ENCODE data around the gene SKIDA1.

Gene SKIDA1

DNA sequence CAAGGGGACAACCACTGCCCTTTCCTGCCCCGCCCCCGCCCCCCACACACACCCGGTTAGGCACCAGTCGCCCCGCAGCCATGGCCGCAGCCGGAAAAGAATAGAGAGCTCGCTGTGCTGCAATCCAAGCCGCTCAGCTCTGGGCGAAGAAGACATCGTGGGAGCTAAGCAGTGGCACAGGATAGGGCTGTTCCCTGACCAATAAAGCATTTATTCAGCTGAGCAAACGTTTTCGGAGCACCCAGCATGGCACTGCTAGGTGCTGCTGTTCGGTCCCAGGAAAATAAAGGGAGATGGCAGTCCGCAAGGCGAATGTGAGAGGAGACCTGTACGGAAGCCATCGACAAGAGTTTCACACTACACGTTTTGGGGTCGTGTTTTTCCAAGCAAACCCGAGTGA, 18.3 kb downstream of the SKIDA1 start:
- DNase-seq (ENCODE audit: low read depth, low spot score), result no peak
- H3K4me3 ChIP-seq (ENCODE audit: low read depth, low read length), result no peak overlapping the region
- POLR2A ChIA-PET, result no interaction called here
- TF ChIP-seq CTCF (IDR thresholded peaks at IDR 0.05; ENCODE audit: insufficient read depth, low read length, missing control alignments), result no peak
- CTCF ChIA-PET, result interaction anchor here (2.8 to 7.4 kb wide), 2 partner anchors 11 to 228 kb away, joined by 8 to 51 read pairs; no protein-coding TSS in a partner anchor

GRCh38 chr10:21506351-21506750, 19.1 kb downstream of the SKIDA1 start:
- DNase-seq (ENCODE audit: low read depth, low spot score), result no peak
- no peak overlapping the region for H3K4me3 ChIP-seq (ENCODE audit: low read depth, low read length)
- ChIA-PET POLR2A (no interaction called here), CTCF (interaction anchor here (2.8 to 7.4 kb wide), 2 partner anchors 10 to 228 kb away, joined by 8 to 51 read pairs; no protein-coding TSS in a partner anchor)
- no peak for TF ChIP-seq CTCF (IDR thresholded peaks at IDR 0.05; ENCODE audit: insufficient read depth, low read length, missing control alignments)

GRCh38 chr10:21505711-21506278, 19.7 kb downstream of the SKIDA1 start:
- no peak for TF ChIP-seq CTCF (IDR thresholded peaks at IDR 0.05; ENCODE audit: insufficient read depth, low read length, missing control alignments)

GRCh38 chr10:21503542-21503941, 21.9 kb downstream of the SKIDA1 start:
- POLR2A ChIA-PET, result no interaction called here

More at GRCh38 chr10:21505711-21506278, 19.7 kb downstream of the SKIDA1 start:
- ChIA-PET POLR2A (no interaction called here), CTCF (interaction anchor here (7.4 kb wide), 1 partner anchor 9 kb away, joined by 51 read pairs; no protein-coding TSS in a partner anchor)
- DNase-seq (ENCODE audit: low read depth, low spot score), result no peak
- H3K4me3 ChIP-seq (ENCODE audit: low read depth, low read length), result no peak overlapping the region

DNA sequence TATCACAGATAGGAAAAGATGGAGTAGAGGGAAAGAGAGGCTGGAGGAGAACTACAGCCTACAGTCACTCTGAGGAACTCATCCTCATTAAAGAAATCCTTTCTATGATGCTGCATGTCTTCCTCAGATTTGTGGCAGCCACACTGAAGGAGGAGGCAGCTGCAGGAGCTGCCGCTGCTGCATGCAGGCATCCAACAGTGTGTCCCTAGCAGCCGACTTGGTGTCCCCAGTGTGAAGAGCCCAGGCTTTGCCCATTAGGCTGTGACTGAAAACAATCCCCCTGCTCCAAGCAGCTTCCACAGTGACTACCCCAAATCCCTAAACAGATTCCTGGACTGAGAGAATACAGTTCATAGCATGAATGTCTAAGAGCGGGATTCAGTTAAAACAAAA, 23.1 kb downstream of the SKIDA1 start:
- H3K4me3 ChIP-seq (ENCODE audit: low read depth, low read length), result no peak overlapping the region
- no peak for TF ChIP-seq CTCF (IDR thresholded peaks at IDR 0.05; ENCODE audit: insufficient read depth, low read length, missing control alignments)
- ChIA-PET POLR2A (no interaction called here), CTCF (interaction anchor here (0.9 kb wide), 1 partner anchor 225 kb away, joined by 3 read pairs; no protein-coding TSS in a partner anchor)
- DNase-seq (ENCODE audit: low read depth, low spot score), result no peak

More at GRCh38 chr10:21503542-21503941, 21.9 kb downstream of the SKIDA1 start:
- no peak for TF ChIP-seq CTCF (IDR thresholded peaks at IDR 0.05; ENCODE audit: insufficient read depth, low read length, missing control alignments)
- CTCF ChIA-PET, result no interaction called here
- H3K4me3 ChIP-seq (ENCODE audit: low read depth, low read length), result no peak overlapping the region
- no peak for DNase-seq (ENCODE audit: low read depth, low spot score)

GRCh38 chr10:21501731-21502347, 23.6 kb downstream of the SKIDA1 start:
- ChIA-PET CTCF (no interaction called here), POLR2A (no interaction called here)
- no peak overlapping the region for H3K4me3 ChIP-seq (ENCODE audit: low read depth, low read length)
- DNase-seq (ENCODE audit: low read depth, low spot score), result no peak
- TF ChIP-seq CTCF (IDR thresholded peaks at IDR 0.05; ENCODE audit: insufficient read depth, low read length, missing control alignments), result no peak
